K562 (cell line): ENCODE measurements around the gene BLVRA. TPM values are rescaled to one million over a fixed set of nuclear protein-coding genes. Genes with fewer than 3 reads are reported as not detected.

Experiments used
- BRCA1 ChIP-seq, 2 experiments: fragments of 450-650 bp in 1 of 2; sonication (generic) in 1 of 2; formaldehyde crosslinking in 1 of 2; IDR thresholded peaks; 2 replicates each; pipeline versions ENCODE4 v1.5.0 to v1.6.1; 2017 to 2020; ENCODE audit warnings: mild to moderate bottlenecking in 1 of 2, missing genetic modification reagents in 1 of 2
- C11orf30 ChIP-seq: fragments of 450-650 bp; IDR thresholded peaks from 2 replicates; pipeline ENCODE4 v1.6.1; 2016; ENCODE audit warnings: low read depth, mild to moderate bottlenecking
- CEBPG ChIP-seq, 3 experiments: fragments of 200-800 bp in 1 of 3; sonication (Bioruptor generic) in 1 of 3; sonication (generic) in 1 of 3; formaldehyde crosslinking in 1 of 3; IDR thresholded peaks in 2 of 3; conservative IDR thresholded peaks in 1 of 3; 2 replicates each; pipeline versions ENCODE4 v1.6.1 to v1.8.0; 2016 to 2022; ENCODE audit warnings: missing compliant biosample characterization in 2 of 3, missing genetic modification characterization in 2 of 3, mild to moderate bottlenecking in 1 of 3, missing genetic modification reagents in 1 of 3
- ESRRB ChIP-seq: fragments of 250-450 bp; sonication (Bioruptor Pico); IDR thresholded peaks from 2 replicates; pipeline ENCODE4 v1.5.0; 2020; ENCODE audit warnings: mild to moderate bottlenecking, moderate library complexity, borderline replicate concordance
- HSF4 ChIP-seq: fragments of 250-450 bp; sonication (Bioruptor Pico); IDR thresholded peaks from 2 replicates; pipeline ENCODE4 v2.1.2; 2022; ENCODE audit warnings: mild to moderate bottlenecking, moderate library complexity, borderline replicate concordance
- LEF1 ChIP-seq: fragments of 450-650 bp; IDR thresholded peaks from 2 replicates; pipeline ENCODE4 v1.6.1; 2016; ENCODE audit warnings: mild to moderate bottlenecking
- NCOA2 ChIP-seq, 2 experiments: fragments of 450-650 bp; IDR thresholded peaks; 2 replicates each; pipeline ENCODE4 v1.6.1; 2018; ENCODE audit warnings: mild to moderate bottlenecking in 2 of 2, moderate library complexity in 1 of 2; ENCODE audit not compliant: partially characterized antibody in 2 of 2
- PYGO2 ChIP-seq: fragments of 450-650 bp; IDR thresholded peaks from 2 replicates; pipeline ENCODE4 v1.6.1; 2016; ENCODE audit warnings: mild to moderate bottlenecking, missing genetic modification characterization, moderate library complexity, missing compliant biosample characterization
- RFX7 ChIP-seq: fragments of 250-450 bp; sonication (Bioruptor Pico); IDR thresholded peaks from 2 replicates; pipeline ENCODE4 v1.5.1; 2021; ENCODE audit warnings: mild to moderate bottlenecking
- SETDB1 ChIP-seq: IDR thresholded peaks from one replicate; pipeline ENCODE4 v1.6.1; 2012; ENCODE audit warnings: low read length, control low read depth, inconsistent platforms
- ZKSCAN8 ChIP-seq: fragments of 200-800 bp; sonication (Bioruptor generic); IDR thresholded peaks from 2 replicates; pipeline ENCODE4 v1.6.1; 2016; ENCODE audit warnings: missing genetic modification characterization, missing compliant biosample characterization
- ZNF282 ChIP-seq: sonication (generic); formaldehyde crosslinking; IDR thresholded peaks from 2 replicates; pipeline ENCODE4 v1.8.1; 2023; ENCODE audit warnings: missing genetic modification reagents
- polyA plus RNA-seq, 8 experiments: library from polyadenylated mRNA; depleted of rRNA in 4 of 8; stranded (reverse) in 5 of 8; unstranded in 3 of 8; fragments of >200 nt; fragmentation: Nextera tagmentation in 2 of 8; fragmentation: Illumina TruSeq in 1 of 8; extraction: Ambion mirVana in 2 of 8; extraction: Trizol in 1 of 8; gene quantifications; 2 replicates each; pipeline versions ENCODE4 v1.2.1 to v1.2.3, GENCODE V29; 2011 to 2014; ENCODE audit warnings: inconsistent platforms in 1 of 8, missing spikeins in 1 of 8
- total RNA-seq, 7 experiments: library from RNA; depleted of rRNA in 6 of 7; stranded (reverse); fragments of >200 nt in 6 of 7; fragmentation: Illumina TruSeq in 2 of 7; extraction: Trizol in 2 of 7; gene quantifications; 2 replicates each; pipeline versions ENCODE4 v1.2.1 to v1.2.3, GENCODE V29; 2011 to 2021; ENCODE audit warnings: low replicate concordance in 1 of 7
- TF ChIP-seq, protein P1 (sequence below), 2 experiments: fragments of 450-650 bp; formaldehyde crosslinking in 1 of 2; IDR thresholded peaks; 2 replicates each; pipeline versions ENCODE4 v1.4.0 to v1.6.1; 2014 to 2020; ENCODE audit warnings: mild to moderate bottlenecking in 2 of 2, borderline replicate concordance in 1 of 2, low read depth in 1 of 2
- TF ChIP-seq, protein P2 (sequence below): fragments of 200-400 bp; formaldehyde crosslinking; IDR thresholded peaks from 2 replicates; pipeline ENCODE4 v1.6.1; 2017; ENCODE audit warnings: mild to moderate bottlenecking, low read depth, low read length, moderate library complexity
- TF ChIP-seq, protein P3 (sequence below), 2 experiments: fragments of 450-650 bp in 1 of 2; sonication (generic) in 1 of 2; formaldehyde crosslinking; conservative IDR thresholded peaks; 2 replicates each; pipeline versions ENCODE4 v1.4.0 to v1.8.1; 2020 to 2022; ENCODE audit warnings: mild to moderate bottlenecking in 1 of 2, missing genetic modification reagents in 1 of 2

BLVRA gene
- total and polyA plus RNA-seq, 9 of the 15 experiments (the other 6 are each of a cell fraction or from before 2014, with no cell fraction given), result 48.5 to 147 (median 61.5) TPM

DNA sequence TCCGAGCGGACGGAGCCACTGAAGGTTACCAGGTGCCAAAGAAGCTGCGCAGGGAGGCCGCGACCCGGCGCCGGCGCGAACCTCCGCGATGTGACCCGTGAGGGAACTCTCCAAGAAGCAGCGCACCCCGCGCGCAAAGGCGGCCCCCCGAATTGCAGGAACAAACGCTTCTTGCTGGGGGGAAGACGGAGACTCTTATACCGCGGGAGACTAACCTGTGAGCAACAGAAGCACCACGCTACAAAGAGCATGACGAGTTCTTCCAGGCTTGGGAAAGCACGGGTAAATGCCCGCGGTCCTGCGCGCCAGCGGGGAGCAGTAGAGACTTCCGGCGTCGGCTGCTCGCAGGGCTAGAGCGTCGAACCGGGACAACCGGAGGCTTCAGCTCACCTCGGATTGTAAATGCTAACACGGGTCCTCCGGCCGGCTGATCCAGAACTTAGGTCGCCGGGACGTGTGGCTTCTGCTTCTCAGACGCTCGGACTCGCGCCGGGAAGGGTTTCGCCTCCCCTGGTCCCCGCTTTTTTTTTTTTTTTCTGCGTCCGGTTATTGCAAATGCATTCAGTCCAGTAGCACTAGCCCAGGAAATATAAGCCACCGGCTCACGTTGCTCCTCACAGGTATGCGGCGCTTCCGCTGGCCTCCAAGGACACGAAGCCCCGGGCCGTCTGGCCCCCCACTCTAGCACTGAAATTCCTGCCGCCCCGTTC, 29.1 kb upstream of the BLVRA start, which contains the start of gene COA1 (continued):
- TF ChIP-seq, protein P1, sequence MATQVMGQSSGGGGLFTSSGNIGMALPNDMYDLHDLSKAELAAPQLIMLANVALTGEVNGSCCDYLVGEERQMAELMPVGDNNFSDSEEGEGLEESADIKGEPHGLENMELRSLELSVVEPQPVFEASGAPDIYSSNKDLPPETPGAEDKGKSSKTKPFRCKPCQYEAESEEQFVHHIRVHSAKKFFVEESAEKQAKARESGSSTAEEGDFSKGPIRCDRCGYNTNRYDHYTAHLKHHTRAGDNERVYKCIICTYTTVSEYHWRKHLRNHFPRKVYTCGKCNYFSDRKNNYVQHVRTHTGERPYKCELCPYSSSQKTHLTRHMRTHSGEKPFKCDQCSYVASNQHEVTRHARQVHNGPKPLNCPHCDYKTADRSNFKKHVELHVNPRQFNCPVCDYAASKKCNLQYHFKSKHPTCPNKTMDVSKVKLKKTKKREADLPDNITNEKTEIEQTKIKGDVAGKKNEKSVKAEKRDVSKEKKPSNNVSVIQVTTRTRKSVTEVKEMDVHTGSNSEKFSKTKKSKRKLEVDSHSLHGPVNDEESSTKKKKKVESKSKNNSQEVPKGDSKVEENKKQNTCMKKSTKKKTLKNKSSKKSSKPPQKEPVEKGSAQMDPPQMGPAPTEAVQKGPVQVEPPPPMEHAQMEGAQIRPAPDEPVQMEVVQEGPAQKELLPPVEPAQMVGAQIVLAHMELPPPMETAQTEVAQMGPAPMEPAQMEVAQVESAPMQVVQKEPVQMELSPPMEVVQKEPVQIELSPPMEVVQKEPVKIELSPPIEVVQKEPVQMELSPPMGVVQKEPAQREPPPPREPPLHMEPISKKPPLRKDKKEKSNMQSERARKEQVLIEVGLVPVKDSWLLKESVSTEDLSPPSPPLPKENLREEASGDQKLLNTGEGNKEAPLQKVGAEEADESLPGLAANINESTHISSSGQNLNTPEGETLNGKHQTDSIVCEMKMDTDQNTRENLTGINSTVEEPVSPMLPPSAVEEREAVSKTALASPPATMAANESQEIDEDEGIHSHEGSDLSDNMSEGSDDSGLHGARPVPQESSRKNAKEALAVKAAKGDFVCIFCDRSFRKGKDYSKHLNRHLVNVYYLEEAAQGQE (IDR thresholded peaks at IDR 0.05; ENCODE audit: borderline replicate concordance), result peak; percentile 31; the same call in 1 of the 2 replicates
- TF ChIP-seq, protein P1 (CRISPR knock-in tag; IDR thresholded peaks at IDR 0.05; ENCODE audit: low read depth), result 0 out of 2 replicates have a peak, but pooled peaks have one; percentile 24
- TF ChIP-seq NCOA2 (IDR thresholded peaks at IDR 0.05; ENCODE audit: partially characterized antibody in 2 of 2), result no peak
- TF ChIP-seq C11orf30, result peak; percentile 65
- no peak for TF ChIP-seq RFX7 (CRISPR knock-in tag)
- no peak for TF ChIP-seq ZNF282 (CRISPR knock-in tag)
- TF ChIP-seq BRCA1 (IDR thresholded peaks at IDR 0.05), result no peak
- TF ChIP-seq BRCA1 (CRISPR knock-in tag; IDR thresholded peaks at IDR 0.05), result no peak
- TF ChIP-seq, protein P2, sequence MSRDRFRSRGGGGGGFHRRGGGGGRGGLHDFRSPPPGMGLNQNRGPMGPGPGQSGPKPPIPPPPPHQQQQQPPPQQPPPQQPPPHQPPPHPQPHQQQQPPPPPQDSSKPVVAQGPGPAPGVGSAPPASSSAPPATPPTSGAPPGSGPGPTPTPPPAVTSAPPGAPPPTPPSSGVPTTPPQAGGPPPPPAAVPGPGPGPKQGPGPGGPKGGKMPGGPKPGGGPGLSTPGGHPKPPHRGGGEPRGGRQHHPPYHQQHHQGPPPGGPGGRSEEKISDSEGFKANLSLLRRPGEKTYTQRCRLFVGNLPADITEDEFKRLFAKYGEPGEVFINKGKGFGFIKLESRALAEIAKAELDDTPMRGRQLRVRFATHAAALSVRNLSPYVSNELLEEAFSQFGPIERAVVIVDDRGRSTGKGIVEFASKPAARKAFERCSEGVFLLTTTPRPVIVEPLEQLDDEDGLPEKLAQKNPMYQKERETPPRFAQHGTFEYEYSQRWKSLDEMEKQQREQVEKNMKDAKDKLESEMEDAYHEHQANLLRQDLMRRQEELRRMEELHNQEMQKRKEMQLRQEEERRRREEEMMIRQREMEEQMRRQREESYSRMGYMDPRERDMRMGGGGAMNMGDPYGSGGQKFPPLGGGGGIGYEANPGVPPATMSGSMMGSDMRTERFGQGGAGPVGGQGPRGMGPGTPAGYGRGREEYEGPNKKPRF, result no peak
- peak; percentile 12; the same call in 1 of the 2 replicates for TF ChIP-seq CEBPG (CRISPR knock-in tag; IDR thresholded peaks at IDR 0.05)
- no peak for TF ChIP-seq CEBPG (tag; conservative IDR thresholded peaks at IDR 0.05 in 1 of 2, IDR thresholded peaks at IDR 0.05 in 1 of 2)
- TF ChIP-seq ZKSCAN8 (CRISPR knock-in tag), result no peak
- TF ChIP-seq ESRRB (CRISPR knock-in tag), result no peak
- no peak for TF ChIP-seq PYGO2 (tag)
- TF ChIP-seq, protein P3, sequence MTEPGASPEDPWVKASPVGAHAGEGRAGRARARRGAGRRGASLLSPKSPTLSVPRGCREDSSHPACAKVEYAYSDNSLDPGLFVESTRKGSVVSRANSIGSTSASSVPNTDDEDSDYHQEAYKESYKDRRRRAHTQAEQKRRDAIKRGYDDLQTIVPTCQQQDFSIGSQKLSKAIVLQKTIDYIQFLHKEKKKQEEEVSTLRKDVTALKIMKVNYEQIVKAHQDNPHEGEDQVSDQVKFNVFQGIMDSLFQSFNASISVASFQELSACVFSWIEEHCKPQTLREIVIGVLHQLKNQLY (CRISPR knock-in tag; conservative IDR thresholded peaks at IDR 0.05), result no peak
- TF ChIP-seq HSF4 (CRISPR knock-in tag), result 0 out of 2 replicates have a peak, but pooled peaks have one; percentile 9
- peak; percentile 22; the same call in 1 of the 2 replicates for TF ChIP-seq LEF1
- no peak for TF ChIP-seq SETDB1
